Activated CD4-positive, alpha-beta T cell treated with anti-CD3 and anti-CD28 coated beads, Interleukin-2, amount 50 U/mL, for 4 hours (primary cell): Measurements from ENCODE around the gene NCL.
"Not testable (repeated sequence)": the region's sequence is repeated elsewhere in the genome, so short reads cannot be mapped to it uniquely, and the experiment has no call there.

Experiments
- DNase-seq, 2 experiments: peaks; one replicate each; pipeline ENCODE4 v3.0.0-alpha.2; 2020

Gene NCL

GRCh38 chr2:231467016-231467545, 2.8 kb upstream of the NCL start:
- no peak for DNase-seq

GRCh38 chr2:231464576-231465540, 574 bp upstream of the NCL start:
- DNase-seq: peak; percentile 99

GRCh38 chr2:231462729-231463465, 1.4 kb downstream of the NCL start:
- DNase-seq: no peak

GRCh38 chr2:231461516-231461971, 2.7 kb downstream of the NCL start:
- DNase-seq: no peak

- DNase-seq: not testable (repeated sequence)
These were observed 3.4 kb downstream of the NCL start for GRCh38 chr2:231460841-231461240.

GRCh38 chr2:231460073-231460835, 4.0 kb downstream of the NCL start:
- no peak for DNase-seq

- DNase-seq: no peak
These were observed 5.9 kb downstream of the NCL start for GRCh38 chr2:231458368-231458767.

GRCh38 chr2:231457101-231457500, 7.2 kb downstream of the NCL start:
- no peak for DNase-seq

GRCh38 chr2:231456295-231457004, 7.8 kb downstream of the NCL start:
- no peak for DNase-seq

GRCh38 chr2:231455890-231456289, 8.4 kb downstream of the NCL start:
- no peak for DNase-seq

- no peak for DNase-seq
These were observed 9.1 kb downstream of the NCL start for GRCh38 chr2:231455222-231455621.

GRCh38 chr2:231454361-231454791, 9.9 kb downstream of the NCL start:
- DNase-seq: no peak

- DNase-seq: no peak
These were observed 11.3 kb downstream of the NCL start for GRCh38 chr2:231452799-231453508.

- no peak for DNase-seq
These were observed 13.7 kb downstream of the NCL start for GRCh38 chr2:231450548-231450989.

- no peak for DNase-seq
These were observed 14.7 kb downstream of the NCL start for GRCh38 chr2:231449503-231450054.

GRCh38 chr2:231436957-231437356, 27.3 kb downstream of the NCL start:
- DNase-seq: no peak

- no peak for DNase-seq
These were observed 30.3 kb downstream of the NCL start for GRCh38 chr2:231433990-231434389.

GRCh38 chr2:231431606-231432005, 32.7 kb downstream of the NCL start:
- no peak for DNase-seq

GRCh38 chr2:231430437-231430836, 33.8 kb downstream of the NCL start:
- not testable (repeated sequence) for DNase-seq

GRCh38 chr2:231429901-231430300, 34.4 kb downstream of the NCL start:
- no peak for DNase-seq

- DNase-seq: no peak
These were observed 35.1 kb downstream of the NCL start for GRCh38 chr2:231429152-231429551.
